Skeletal muscle tissue (tissue), 4 donors: ENCODE data around the gene SLC25A22. TPM values are rescaled to one million over a fixed set of nuclear protein-coding genes. Genes with fewer than 3 reads are reported as not detected.

ENCODE experiments used
- H3K27ac ChIP-seq: one replicate; pipeline ENCODE4 v1.7.0; 2013; ENCODE audit warnings: mild to moderate bottlenecking, low read depth, low read length, inconsistent platforms
- H3K27me3 ChIP-seq, 3 donors: one replicate each; pipeline ENCODE4 v1.7.0; 2013; ENCODE audit warnings: low read length in 3 of 3; ENCODE audit not compliant: control insufficient read depth in 3 of 3, insufficient read depth in 3 of 3
- H3K36me3 ChIP-seq, 3 donors: one replicate each; pipeline ENCODE4 v1.7.0; 2013; ENCODE audit warnings: low read length in 3 of 3; ENCODE audit not compliant: control insufficient read depth in 3 of 3, insufficient read depth in 3 of 3
- H3K4me1 ChIP-seq, 3 donors: one replicate each; pipeline ENCODE4 v1.7.0; 2013; ENCODE audit warnings: low read length in 3 of 3, mild to moderate bottlenecking in 3 of 3; ENCODE audit not compliant: control insufficient read depth in 3 of 3, insufficient read depth in 3 of 3
- H3K4me3 ChIP-seq, 3 donors: one replicate each; pipeline ENCODE4 v1.7.0; 2013; ENCODE audit warnings: low read length in 3 of 3
- H3K9ac ChIP-seq, 3 donors: one replicate each; pipeline ENCODE4 v1.7.0; 2013; ENCODE audit warnings: low read length in 3 of 3, mild to moderate bottlenecking in 3 of 3, moderate library complexity in 2 of 3, low read depth in 1 of 3
- H3K9me3 ChIP-seq, 3 donors: one replicate each; pipeline ENCODE4 v1.7.0; 2013; ENCODE audit warnings: low read length in 3 of 3; ENCODE audit not compliant: control insufficient read depth in 3 of 3
- total RNA-seq: library from RNA; depleted of rRNA; stranded (reverse); fragments of >200 nt; gene quantifications from one replicate; pipeline ENCODE4 v1.2.3, GENCODE V29; 2014
- donor health status: Osteomylitis.

SLC25A22 gene
- total RNA-seq, 1 donor from 2014 or later = 2.6 TPM

DNA sequence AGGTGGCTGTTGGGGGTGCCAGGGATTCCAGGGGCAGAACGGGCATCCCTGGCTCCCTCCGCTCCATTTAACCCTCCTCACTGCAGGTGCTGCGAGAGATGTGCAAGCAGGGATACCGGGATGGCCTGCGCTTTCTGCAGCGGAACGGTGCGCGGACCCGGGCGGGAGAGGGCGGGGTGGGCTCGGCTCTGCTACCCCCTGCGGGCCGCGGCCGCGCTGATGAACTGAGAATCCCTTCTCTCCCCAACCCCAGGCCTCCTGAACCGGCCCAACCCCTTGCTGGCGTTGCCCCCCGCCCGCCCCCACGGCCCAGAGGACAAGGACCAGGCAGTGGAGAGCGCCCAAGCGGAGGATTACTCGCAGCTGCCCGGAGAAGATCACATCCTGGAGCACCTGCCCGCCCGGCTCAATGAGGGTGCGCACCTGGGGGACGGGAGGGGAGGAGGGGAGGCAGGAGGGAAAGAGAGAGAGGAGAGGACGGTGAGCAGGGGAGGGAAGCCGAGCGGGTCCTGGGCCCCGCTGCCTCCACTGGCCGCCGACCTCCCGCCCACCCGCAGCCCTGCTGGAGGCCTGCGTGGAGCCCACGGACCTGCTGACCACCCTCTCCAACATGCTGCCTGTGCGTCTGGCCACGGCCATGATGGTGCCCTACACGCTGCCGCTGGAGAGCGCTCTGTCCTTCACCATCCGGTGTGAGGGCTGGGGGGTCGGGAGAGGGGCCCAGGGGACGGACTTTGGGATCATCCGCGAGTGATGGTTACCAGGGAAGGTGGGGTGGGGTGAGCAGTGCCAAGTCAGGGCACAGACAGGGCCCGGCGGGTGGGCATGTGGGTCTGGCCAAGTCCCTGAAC is 25.6 kb upstream of the SLC25A22 start:
- no peak overlapping the region for H3K4me3 ChIP-seq
- no peak overlapping the region for H3K9ac ChIP-seq
- peaks cover 12 to 28% (median 23%) of the 10 kb centered on the region in 3 donors for H3K36me3 ChIP-seq
- no peak overlapping the region for H3K27ac ChIP-seq
- peaks cover 3 to 31% (median 15%) of the 10 kb centered on the region in 3 donors for H3K27me3 ChIP-seq
- no peaks in the 10 kb centered on the region for H3K9me3 ChIP-seq
- peaks cover 51 to 66% (median 54%) of the 10 kb centered on the region in 3 donors for H3K4me1 ChIP-seq

DNA sequence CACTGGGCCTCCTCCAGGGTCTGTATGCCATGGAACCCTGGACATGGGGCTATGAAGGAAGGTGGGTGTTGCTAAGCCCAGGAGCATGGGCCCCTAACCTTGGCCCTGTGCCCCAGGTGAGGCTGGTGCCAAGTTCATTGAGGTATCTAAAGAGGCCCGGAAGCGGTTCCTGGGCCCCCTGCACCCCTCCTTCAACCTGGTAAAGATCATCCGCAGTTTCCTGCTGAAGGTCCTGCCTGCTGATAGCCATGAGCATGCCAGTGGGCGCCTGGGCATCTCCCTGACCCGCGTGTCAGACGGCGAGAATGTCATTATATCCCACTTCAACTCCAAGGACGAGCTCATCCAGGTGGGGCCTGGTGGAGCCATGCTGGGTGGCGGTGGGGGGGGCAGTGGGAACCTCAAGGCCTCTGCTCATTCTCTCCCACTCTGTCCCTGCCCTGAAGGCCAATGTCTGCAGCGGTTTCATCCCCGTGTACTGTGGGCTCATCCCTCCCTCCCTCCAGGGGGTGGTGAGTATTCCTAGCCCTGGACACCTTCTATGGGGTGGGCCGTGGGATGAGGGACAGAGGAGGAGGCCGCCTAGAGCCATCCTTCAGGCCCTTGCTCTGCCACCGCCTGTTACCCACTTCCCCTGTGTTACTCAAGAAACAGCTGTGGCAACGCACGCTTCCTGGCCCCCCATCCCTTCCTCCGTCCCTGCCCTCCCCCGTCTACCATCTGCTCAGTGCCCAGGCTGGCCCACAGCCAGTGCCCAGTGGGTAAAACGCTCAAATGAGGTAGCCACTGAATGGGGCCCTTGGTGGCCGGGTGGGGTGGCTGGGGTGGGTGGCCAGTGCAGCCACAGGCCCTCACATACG is 23.7 kb upstream of the SLC25A22 start:
- Histone ChIP-seq H3K27me3 (peaks cover 0 to 14% (median 5%) of the 10 kb centered on the region in 3 donors), H3K27ac (peak overlapping the region; percentile 95), H3K9ac (peak overlapping the region; percentile 51 to 99 (median 65)), H3K4me1 (peaks cover 38 to 53% (median 39%) of the 10 kb centered on the region in 3 donors), H3K36me3 (peaks cover 12 to 28% (median 23%) of the 10 kb centered on the region in 3 donors), H3K4me3 (peak overlapping the region; percentile 30 to 94 (median 92)), H3K9me3 (no peaks in the 10 kb centered on the region)

DNA sequence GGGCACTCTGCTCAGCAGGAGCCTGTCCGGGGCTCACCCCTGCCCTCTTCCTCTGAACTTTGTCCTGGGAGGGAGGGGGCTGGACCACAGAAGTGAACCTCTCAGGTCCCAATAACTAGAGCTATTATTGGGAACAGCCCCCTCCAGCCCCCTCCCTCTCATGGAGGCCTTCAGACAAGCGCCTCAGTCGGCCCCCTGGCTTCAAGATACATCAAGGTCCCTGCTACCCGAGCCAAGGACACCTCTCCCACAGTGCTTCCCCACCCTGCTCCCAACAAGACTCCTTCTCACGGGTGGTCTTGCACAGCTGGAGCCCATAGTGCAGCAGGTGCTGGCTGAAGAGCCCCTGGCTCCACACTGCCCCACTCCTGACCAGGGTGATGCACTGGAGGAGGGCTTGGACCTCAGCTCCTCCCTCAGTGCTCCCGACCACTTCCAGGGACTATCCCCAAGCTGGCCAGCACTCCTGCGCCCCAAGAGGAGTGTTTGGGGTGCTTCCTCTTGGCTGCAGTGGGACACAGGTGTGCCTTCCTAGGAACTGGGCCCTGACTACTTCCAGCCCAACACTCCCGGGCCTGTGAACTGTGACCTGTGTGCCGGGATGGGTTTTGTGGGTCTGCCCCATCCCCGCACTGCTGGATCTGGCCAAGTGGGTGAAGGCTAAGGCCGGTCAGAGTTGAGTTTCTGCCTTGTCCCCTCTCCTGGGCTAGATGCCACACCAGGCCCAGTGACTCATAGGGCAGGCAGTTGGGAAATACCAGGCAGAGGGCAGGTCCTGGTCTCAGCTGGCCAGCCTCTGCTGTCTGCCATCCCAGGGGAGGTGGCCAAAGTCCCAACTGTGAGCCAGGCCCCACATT is 22.8 kb upstream of the SLC25A22 start:
- peak overlapping the region; percentile 95 to 99 (median 95) for H3K9ac ChIP-seq
- H3K4me3 ChIP-seq = peak overlapping the region; percentile 73 to 94 (median 92)
- H3K36me3 ChIP-seq = peaks cover 12 to 28% (median 23%) of the 10 kb centered on the region in 3 donors
- H3K4me1 ChIP-seq = peaks cover 37 to 52% (median 38%) of the 10 kb centered on the region in 3 donors
- H3K27me3 ChIP-seq = peaks cover 0 to 8% (median 5%) of the 10 kb centered on the region in 3 donors
- H3K27ac ChIP-seq = peak overlapping the region; percentile 95
- no peaks in the 10 kb centered on the region for H3K9me3 ChIP-seq

DNA sequence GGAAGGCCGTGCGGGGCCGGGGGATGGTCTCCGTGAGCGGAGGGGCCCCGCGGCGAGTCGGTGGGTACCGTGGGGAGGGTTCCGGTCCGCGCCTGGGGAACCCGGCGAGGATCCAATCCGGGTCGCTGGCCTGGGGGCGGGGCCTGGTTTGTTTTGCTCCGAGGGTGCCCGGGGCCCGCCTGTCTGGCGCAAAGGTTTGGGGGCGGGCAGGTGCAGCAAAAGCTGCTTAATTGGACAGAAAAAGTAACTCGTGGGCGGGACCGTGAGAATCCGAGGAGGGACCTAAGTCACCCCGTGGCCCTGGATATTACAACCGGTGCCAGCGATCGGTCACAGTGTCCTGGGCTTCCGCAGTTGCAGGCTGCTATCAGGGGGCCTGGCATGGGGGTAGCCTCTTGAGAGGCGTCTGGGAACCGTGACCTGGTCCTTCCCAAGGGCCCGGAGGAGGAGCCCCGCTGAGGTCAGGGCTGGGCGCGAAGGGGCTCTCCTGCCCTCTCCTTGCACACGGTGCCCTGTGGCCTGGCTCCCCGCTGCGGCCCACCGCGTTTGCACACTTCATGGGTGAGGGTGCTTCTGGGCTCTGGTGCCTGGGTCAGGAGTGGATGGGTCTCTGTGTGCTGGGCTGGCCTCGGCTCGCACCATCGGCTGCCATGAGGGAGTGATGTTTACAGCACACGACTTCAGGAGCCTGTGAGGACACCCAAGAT is 22.0 kb upstream of the SLC25A22 start:
- peaks cover 0 to under 1% (median 0%) of the 10 kb centered on the region in 3 donors for H3K27me3 ChIP-seq
- H3K4me1 ChIP-seq = peaks cover 33 to 45% (median 34%) of the 10 kb centered on the region in 3 donors
- H3K9ac ChIP-seq = peak overlapping the region; percentile 95 to 99 (median 95)
- peak overlapping the region; percentile 95 for H3K27ac ChIP-seq
- H3K4me3 ChIP-seq = peak overlapping the region; percentile 73 to 94 (median 92)
- no peaks in the 10 kb centered on the region for H3K9me3 ChIP-seq
- peaks cover 10 to 26% (median 17%) of the 10 kb centered on the region in 3 donors for H3K36me3 ChIP-seq

DNA sequence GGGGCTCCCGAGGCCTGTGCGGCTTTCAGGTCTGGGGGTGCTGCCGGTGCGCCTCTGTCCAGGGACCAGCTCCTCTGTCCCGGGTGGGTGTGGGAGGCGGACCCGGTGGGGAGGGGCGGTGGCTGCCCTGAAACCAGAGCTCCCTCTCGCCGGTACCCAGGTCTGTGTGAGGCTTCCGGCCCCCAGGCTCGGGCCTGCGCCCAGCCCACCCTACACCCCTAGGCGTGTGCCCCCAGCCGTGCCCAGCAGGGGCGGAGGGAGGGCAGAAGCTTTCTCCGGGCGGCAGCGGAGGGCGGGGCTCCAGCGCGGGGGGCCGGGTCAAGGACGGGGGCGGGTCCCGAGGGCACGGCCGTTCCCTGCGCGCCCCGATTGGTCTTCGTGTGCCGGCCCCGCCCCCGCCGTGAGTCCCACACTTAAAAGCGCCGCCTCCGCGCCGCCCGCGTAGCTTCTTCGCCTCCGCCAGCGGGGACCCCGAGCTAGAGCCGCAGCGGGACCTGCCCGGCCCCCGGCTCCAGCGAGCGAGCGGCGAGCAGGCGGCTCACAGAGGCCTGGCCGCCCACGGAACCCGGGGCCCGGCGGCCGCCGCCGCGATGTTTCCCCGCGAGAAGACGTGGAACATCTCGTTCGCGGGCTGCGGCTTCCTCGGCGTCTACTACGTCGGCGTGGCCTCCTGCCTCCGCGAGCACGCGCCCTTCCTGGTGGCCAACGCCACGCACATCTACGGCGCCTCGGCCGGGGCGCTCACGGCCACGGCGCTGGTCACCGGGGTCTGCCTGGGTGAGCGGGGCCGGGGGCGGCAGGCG is 21.2 kb upstream of the SLC25A22 start:
- Histone ChIP-seq H3K27ac (peak overlapping the region; percentile 95), H3K4me3 (peak overlapping the region; percentile 67 to 92 (median 78)), H3K9me3 (no peaks in the 10 kb centered on the region), H3K4me1 (peaks cover 32 to 37% (median 34%) of the 10 kb centered on the region in 3 donors), H3K27me3 (no peaks in the 10 kb centered on the region), H3K36me3 (peaks cover 9 to 19% (median 9%) of the 10 kb centered on the region in 3 donors), H3K9ac (peak overlapping the region; percentile 77 to 99 (median 95))

DNA sequence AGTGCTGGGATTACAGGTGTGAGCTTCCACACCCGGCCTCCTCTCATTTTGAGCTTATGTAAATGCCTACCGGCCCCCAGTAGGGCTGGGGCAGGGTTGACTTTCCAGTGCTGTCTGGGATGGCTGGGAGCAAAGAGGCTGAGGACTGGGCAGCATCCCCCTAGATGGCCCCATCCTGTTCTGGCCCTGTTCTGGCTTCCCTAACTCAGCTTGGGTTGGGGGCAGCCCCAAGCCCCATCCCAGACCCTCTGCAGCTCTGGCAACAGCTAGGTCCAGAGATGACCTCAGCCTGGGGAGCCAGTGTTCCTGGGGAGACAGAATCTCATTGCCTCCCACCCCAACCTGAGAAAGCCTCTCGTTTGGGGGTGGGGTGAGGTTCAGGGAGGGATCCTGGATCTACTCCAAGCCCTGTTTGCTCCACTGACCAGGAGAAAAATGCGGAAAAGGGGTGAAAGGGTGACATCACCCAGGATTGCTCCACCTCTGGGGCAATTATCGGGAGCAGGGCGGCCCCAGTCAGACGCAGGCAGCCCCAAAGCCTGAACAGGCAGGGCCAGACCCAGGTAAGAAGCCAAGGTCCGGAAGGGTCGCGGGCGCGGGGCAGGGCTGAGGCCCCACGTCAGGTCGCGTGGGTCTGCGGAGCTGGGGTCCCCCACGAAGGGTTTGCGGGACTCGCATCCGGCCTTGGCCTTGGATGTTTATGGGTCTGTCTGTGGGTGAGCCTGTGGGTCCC is 20.5 kb upstream of the SLC25A22 start, which contains the start of gene PNPLA2:
PNPLA2 (plus strand) TSS at position 519 of the 733 bp plus-strand sequence. CDS start 805 bp downstream, outside the sequence.
- H3K9me3 ChIP-seq = no peaks in the 10 kb centered on the region
- H3K9ac ChIP-seq = peak within 1 kb of the TSS; percentile 77 to 99 (median 95)
- peak within 1 kb of the TSS; percentile 67 to 92 (median 78) for H3K4me3 ChIP-seq

DNA sequence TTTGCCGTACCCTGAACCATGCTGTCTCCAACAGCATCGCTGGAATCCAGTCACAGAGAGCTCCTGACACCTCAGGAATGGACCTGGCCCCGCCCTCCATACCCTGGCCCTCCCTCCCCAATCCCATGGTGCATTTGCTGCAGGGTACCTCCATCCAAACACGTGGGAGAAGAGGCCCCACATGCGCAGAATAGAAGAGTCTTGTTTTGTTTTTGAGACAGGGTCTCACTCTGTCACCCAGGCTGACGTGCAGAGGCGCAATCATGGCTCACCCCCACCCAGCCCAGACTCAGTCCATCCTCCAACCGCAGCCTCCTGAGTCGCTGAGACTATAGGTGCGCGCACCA is 18.3 kb upstream of the SLC25A22 start:
- Histone ChIP-seq H3K36me3 (peaks cover 23 to 28% (median 24%) of the 10 kb centered on the region in 3 donors), H3K4me3 (no peak overlapping the region), H3K27ac (no peak overlapping the region), H3K4me1 (peaks cover 32 to 38% (median 35%) of the 10 kb centered on the region in 3 donors), H3K9me3 (no peaks in the 10 kb centered on the region), H3K27me3 (no peaks in the 10 kb centered on the region), H3K9ac (no peak overlapping the region)

More for the DNA sequence above, 20.5 kb upstream of the SLC25A22 start, which contains the start of gene PNPLA2:
- Histone ChIP-seq H3K27me3 (no peaks in the 10 kb centered on the region), H3K27ac (peak within 1 kb of the TSS; percentile 95), H3K36me3 (peaks cover 7 to 15% (median 7%) of the 10 kb centered on the region in 3 donors), H3K4me1 (peaks cover 32 to 36% (median 34%) of the 10 kb centered on the region in 3 donors)
